Measurements from ENCODE around the gene CNKSR3.

CNKSR3 gene

GRCh38 chr6:154457881-154458284 is 52.6 kb downstream of the CNKSR3 start:
- no peak overlapping the region for H3K4me3 ChIP-seq (ENCODE audit: low read length)
- TF ChIP-seq, protein P1, sequence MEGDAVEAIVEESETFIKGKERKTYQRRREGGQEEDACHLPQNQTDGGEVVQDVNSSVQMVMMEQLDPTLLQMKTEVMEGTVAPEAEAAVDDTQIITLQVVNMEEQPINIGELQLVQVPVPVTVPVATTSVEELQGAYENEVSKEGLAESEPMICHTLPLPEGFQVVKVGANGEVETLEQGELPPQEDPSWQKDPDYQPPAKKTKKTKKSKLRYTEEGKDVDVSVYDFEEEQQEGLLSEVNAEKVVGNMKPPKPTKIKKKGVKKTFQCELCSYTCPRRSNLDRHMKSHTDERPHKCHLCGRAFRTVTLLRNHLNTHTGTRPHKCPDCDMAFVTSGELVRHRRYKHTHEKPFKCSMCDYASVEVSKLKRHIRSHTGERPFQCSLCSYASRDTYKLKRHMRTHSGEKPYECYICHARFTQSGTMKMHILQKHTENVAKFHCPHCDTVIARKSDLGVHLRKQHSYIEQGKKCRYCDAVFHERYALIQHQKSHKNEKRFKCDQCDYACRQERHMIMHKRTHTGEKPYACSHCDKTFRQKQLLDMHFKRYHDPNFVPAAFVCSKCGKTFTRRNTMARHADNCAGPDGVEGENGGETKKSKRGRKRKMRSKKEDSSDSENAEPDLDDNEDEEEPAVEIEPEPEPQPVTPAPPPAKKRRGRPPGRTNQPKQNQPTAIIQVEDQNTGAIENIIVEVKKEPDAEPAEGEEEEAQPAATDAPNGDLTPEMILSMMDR (conservative IDR thresholded peaks at IDR 0.05; ENCODE audit: low read length): no peak
- DNase-seq (ENCODE audit: low read depth): no peak

DNA sequence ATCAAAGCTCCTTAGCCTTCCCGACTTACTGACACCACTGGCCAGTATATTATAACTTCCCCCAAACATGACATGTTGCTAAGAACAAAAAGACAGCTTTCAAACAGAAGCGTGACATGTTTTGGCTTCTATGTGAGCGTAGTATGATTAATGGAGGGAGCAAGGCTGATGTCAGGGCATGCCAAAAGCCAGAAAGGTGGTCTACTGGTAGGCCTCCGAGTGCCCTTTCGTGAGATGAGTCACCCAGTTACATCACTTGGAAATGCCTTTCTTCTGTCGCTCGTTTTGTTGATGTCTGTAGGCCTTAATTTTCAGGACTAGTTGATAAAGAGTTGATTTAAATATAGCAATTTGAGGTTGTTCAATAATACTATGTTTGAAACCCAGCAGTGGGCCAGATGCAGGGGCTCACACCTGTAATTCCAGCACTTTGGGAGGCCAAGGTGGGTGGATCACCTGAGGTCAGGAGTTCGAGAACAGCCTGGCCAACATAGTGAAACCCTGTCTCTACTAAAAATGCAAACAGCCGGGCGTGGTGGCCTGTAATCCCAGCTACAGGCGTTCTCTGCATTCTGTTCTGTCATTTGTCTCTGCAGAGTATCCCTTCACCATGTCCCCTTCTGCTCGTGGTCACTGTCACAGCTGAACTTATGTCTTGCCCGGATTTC is 53.3 kb downstream of the CNKSR3 start:
- no peak overlapping the region for H3K4me3 ChIP-seq (ENCODE audit: low read length)
- TF ChIP-seq, protein P1 (conservative IDR thresholded peaks at IDR 0.05; ENCODE audit: low read length): no peak
- DNase-seq (ENCODE audit: low read depth): no peak

GRCh38 chr6:154453329-154453728 is 57.2 kb downstream of the CNKSR3 start:
- TF ChIP-seq, protein P1 (conservative IDR thresholded peaks at IDR 0.05; ENCODE audit: low read length): no peak
- no peak for DNase-seq (ENCODE audit: low read depth)

GRCh38 chr6:154450498-154450897 is 60.0 kb downstream of the CNKSR3 start:
- TF ChIP-seq, protein P1 (conservative IDR thresholded peaks at IDR 0.05; ENCODE audit: low read length): no peak
- no peak overlapping the region for H3K4me3 ChIP-seq (ENCODE audit: low read length)
- DNase-seq (ENCODE audit: low read depth): no peak

More at GRCh38 chr6:154453329-154453728, 57.2 kb downstream of the CNKSR3 start:
- H3K4me3 ChIP-seq (ENCODE audit: low read length): no peak overlapping the region

- TF ChIP-seq, protein P1 (conservative IDR thresholded peaks at IDR 0.05; ENCODE audit: low read length): peak; percentile 52
- peak; percentile 82 for DNase-seq (ENCODE audit: low read depth)
- H3K4me3 ChIP-seq (ENCODE audit: low read length): peak overlapping the region; percentile 1; the same call in 1 of the 2 replicates
Measured at GRCh38 chr6:154448448-154449096, 61.9 kb downstream of the CNKSR3 start.

DNA sequence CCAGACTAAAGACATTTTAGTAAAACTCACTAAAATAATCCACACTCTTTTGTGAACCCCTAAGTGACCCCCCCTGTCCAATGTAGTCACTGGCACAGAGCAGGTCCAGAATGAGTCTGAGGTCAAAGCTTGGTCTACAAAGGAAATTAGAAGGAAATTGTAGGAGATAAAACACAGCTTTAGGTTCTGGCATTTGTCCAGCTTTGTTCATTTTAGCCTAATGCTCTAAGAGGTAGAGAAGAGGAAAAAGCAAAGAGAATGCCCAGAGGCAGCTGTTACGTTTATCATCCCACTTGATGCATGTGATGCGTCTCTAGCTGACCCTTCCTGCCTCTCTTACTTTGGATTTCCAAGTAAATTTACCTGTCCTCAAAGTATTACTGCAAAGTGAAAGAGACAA is 62.5 kb downstream of the CNKSR3 start:
- no peak overlapping the region for H3K4me3 ChIP-seq (ENCODE audit: low read length)
- TF ChIP-seq, protein P1 (conservative IDR thresholded peaks at IDR 0.05; ENCODE audit: low read length): no peak
- no peak for DNase-seq (ENCODE audit: low read depth)

- H3K4me3 ChIP-seq (ENCODE audit: low read length): no peak overlapping the region
- no peak for DNase-seq (ENCODE audit: low read depth)
- TF ChIP-seq, protein P1 (conservative IDR thresholded peaks at IDR 0.05; ENCODE audit: low read length): no peak
Measured at GRCh38 chr6:154446984-154447383, 63.5 kb downstream of the CNKSR3 start.

Measured in AG10803 (cell line).